SK-N-SH (cell line): ENCODE measurements around the gene RMDN2. TPM values are rescaled to one million over a fixed set of nuclear protein-coding genes. Genes with fewer than 3 reads are reported as not detected.

ENCODE experiments used
- CTCF ChIA-PET: fragments of 300-600, 350-600 bp; formaldehyde crosslinking; extraction: SDS; loops from one replicate; lab custom pipeline; 2021; lab: Yijun Ruan, JAX
- POLR2A ChIA-PET: fragments of 350-600 bp; sonication (Branson Sonifier 250); formaldehyde crosslinking; extraction: SDS; loops from one replicate; lab custom pipeline; 2020; ENCODE audit warnings: antibody characterized with exemption, inconsistent platforms; lab: Yijun Ruan, JAX
- DNase-seq: peaks from one replicate; pipeline ENCODE4 v3.0.0; 2012
- H2AFZ ChIP-seq: fragments of 200-600 bp; sonication (generic); 2 replicates; pipeline ENCODE4 v1.8.1; 2016; ENCODE audit warnings: antibody characterized with exemption, mild to moderate bottlenecking, low read depth
- H3F3A ChIP-seq: fragments of 200-600 bp; sonication (generic); replicated peaks from 2 replicates; pipeline ENCODE3; 2016; ENCODE audit warnings: antibody characterized with exemption, mild to moderate bottlenecking; ENCODE audit not compliant: insufficient read depth
- H3K27ac ChIP-seq, 2 experiments: fragments of 200-500 bp in 1 of 2; fragments of 200-600 bp in 1 of 2; sonication (Bioruptor generic) in 1 of 2; sonication (generic), shearing (Covaris generic) in 1 of 2; 2 replicates each; pipeline versions ENCODE4 v1.5.1 to v1.6.1; 2014 to 2016; ENCODE audit warnings: low read depth in 2 of 2, inconsistent platforms in 1 of 2, low read length in 1 of 2, mild to moderate bottlenecking in 1 of 2, mixed read lengths in 1 of 2
- H3K27me3 ChIP-seq: fragments of 200-600 bp; sonication (generic), shearing (Covaris generic); 2 replicates; pipeline ENCODE4 v1.6.1; 2016; ENCODE audit warnings: mixed run types; ENCODE audit not compliant: insufficient read depth
- H3K36me3 ChIP-seq, 2 experiments: fragments of 200-500 bp in 1 of 2; fragments of 200-600 bp in 1 of 2; sonication (Bioruptor generic) in 1 of 2; sonication (generic) in 1 of 2; replicated peaks in 1 of 2; 2 replicates each; pipeline versions ENCODE3 to v1.5.1; 2014 to 2016; ENCODE audit warnings: low read length in 1 of 2, mild to moderate bottlenecking in 1 of 2; ENCODE audit not compliant: insufficient read depth in 2 of 2, control insufficient read depth in 1 of 2
- H3K4me1 ChIP-seq, 2 experiments: fragments of 200-500 bp in 1 of 2; fragments of 200-600 bp in 1 of 2; sonication (Bioruptor generic) in 1 of 2; sonication (generic), shearing (Covaris generic) in 1 of 2; 2 replicates each; pipeline versions ENCODE4 v1.5.1 to v1.6.1; 2014 to 2016; ENCODE audit warnings: low read depth in 1 of 2, low read length in 1 of 2, mixed run types in 1 of 2; ENCODE audit not compliant: insufficient read depth in 2 of 2, control insufficient read depth in 1 of 2
- H3K4me2 ChIP-seq: fragments of 200-600 bp; sonication (generic), shearing (Covaris generic); 2 replicates; pipeline ENCODE4 v1.6.1; 2017; ENCODE audit warnings: mixed run types
- H3K4me3 ChIP-seq, 2 experiments: fragments of 200-500 bp in 1 of 2; fragments of 200-600 bp in 1 of 2; sonication (Bioruptor generic) in 1 of 2; sonication (generic), shearing (Covaris generic) in 1 of 2; 2 replicates each; pipeline versions ENCODE4 v1.5.1 to v1.8.1; 2014 to 2016; ENCODE audit warnings: low read depth in 2 of 2, inconsistent platforms in 1 of 2, low read length in 1 of 2, mild to moderate bottlenecking in 1 of 2, mixed read lengths in 1 of 2, moderate library complexity in 1 of 2
- H3K79me2 ChIP-seq: fragments of 200-600 bp; sonication (generic); 2 replicates; pipeline ENCODE4 v1.8.1; 2017; ENCODE audit warnings: mild to moderate bottlenecking; ENCODE audit not compliant: insufficient read depth
- H3K9ac ChIP-seq: fragments of 200-600 bp; sonication (generic); 2 replicates; pipeline ENCODE4 v1.6.1; 2017; ENCODE audit warnings: mixed run types
- H3K9me2 ChIP-seq: fragments of 200-600 bp; sonication (generic); 2 replicates; pipeline ENCODE4 v1.6.1; 2017; ENCODE audit warnings: mixed run types
- H3K9me3 ChIP-seq: fragments of 200-600 bp; sonication (generic); 2 replicates; pipeline ENCODE4 v1.6.1; 2017; ENCODE audit warnings: mixed run types, mild to moderate bottlenecking, moderate library complexity
- H4K20me1 ChIP-seq: fragments of 200-600 bp; sonication (generic); 2 replicates; pipeline ENCODE4 v1.6.1; 2017; ENCODE audit warnings: mild to moderate bottlenecking, mixed run types; ENCODE audit not compliant: insufficient read depth
- CHD2 ChIP-seq: fragments of 150-350 bp; IDR thresholded peaks from 2 replicates; pipeline ENCODE4 v1.6.1; 2018; ENCODE audit warnings: low read length; ENCODE audit not compliant: partially characterized antibody
- ELF1 ChIP-seq: IDR thresholded peaks from 2 replicates; pipeline ENCODE4 v1.4.0; 2012
- EP300 ChIP-seq, 2 experiments: IDR thresholded peaks; 2 replicates each; pipeline versions ENCODE4 v1.4.0 to v1.6.1; 2012; ENCODE audit warnings: borderline replicate concordance in 1 of 2, low read depth in 1 of 2, low read length in 1 of 2
- FOSL2 ChIP-seq: IDR thresholded peaks from 2 replicates; pipeline ENCODE4 v1.4.0; 2012; ENCODE audit warnings: low read depth, mild to moderate bottlenecking, moderate library complexity, borderline replicate concordance
- FOXM1 ChIP-seq: IDR thresholded peaks from 2 replicates; pipeline ENCODE4 v1.4.0; 2012; ENCODE audit warnings: low read depth, mild to moderate bottlenecking
- GABPA ChIP-seq: IDR thresholded peaks from 2 replicates; pipeline ENCODE4 v1.4.0; 2012; ENCODE audit warnings: low read depth, mild to moderate bottlenecking
- JUND ChIP-seq: IDR thresholded peaks from 2 replicates; pipeline ENCODE4 v1.4.0; 2012
- MXI1 ChIP-seq: IDR thresholded peaks from 2 replicates; pipeline ENCODE4 v1.6.1; 2012; ENCODE audit warnings: mild to moderate bottlenecking, low read depth, low read length, improper control_type of control experiment
- NFIC ChIP-seq: IDR thresholded peaks from 2 replicates; pipeline ENCODE4 v1.4.0; 2012; ENCODE audit warnings: borderline replicate concordance
- PBX3 ChIP-seq: IDR thresholded peaks from 2 replicates; pipeline ENCODE4; 2012
- POLR2AphosphoS5 ChIP-seq: IDR thresholded peaks from 2 replicates; pipeline ENCODE4 v1.6.1; 2012; ENCODE audit warnings: low read depth, low read length
- RFX5 ChIP-seq: IDR thresholded peaks from 2 replicates; pipeline ENCODE4 v1.6.1; 2012; ENCODE audit warnings: mild to moderate bottlenecking, improper control_type of control experiment, low read length
- SIN3A ChIP-seq: IDR thresholded peaks from 2 replicates; pipeline ENCODE4 v1.6.1; 2012; ENCODE audit warnings: low read depth, mild to moderate bottlenecking, low read length, moderate library complexity, borderline replicate concordance
- TCF12 ChIP-seq: IDR thresholded peaks from 2 replicates; pipeline ENCODE4 v1.4.0; 2012
- TEAD4 ChIP-seq: IDR thresholded peaks from 2 replicates; pipeline ENCODE4 v1.4.0; 2012; ENCODE audit warnings: mild to moderate bottlenecking, borderline replicate concordance; ENCODE audit not compliant: insufficient read depth
- YY1 ChIP-seq: IDR thresholded peaks from 2 replicates; pipeline ENCODE4 v1.4.0; 2012; ENCODE audit warnings: low read depth, mild to moderate bottlenecking
- ZBTB33 ChIP-seq: IDR thresholded peaks from 2 replicates; pipeline ENCODE4 v1.4.0; 2012; ENCODE audit warnings: low read depth, borderline replicate concordance
- WGBS: methylation state at CpG from one replicate; pipeline ENCODE4 v1.1.6; 2017; ENCODE audit warnings: low lambda C conversion rate; 5-methylcytosine and 5-hydroxymethylcytosine counted together
- polyA plus RNA-seq, 3 experiments: library from polyadenylated mRNA; depleted of rRNA; stranded (reverse); fragments of >200 nt; gene quantifications; 2 replicates each; pipeline ENCODE4 v1.2.3, GENCODE V29; 2012

Gene RMDN2
- polyA plus RNA-seq, 1 of the 3 experiments (the other 2 are of a cell fraction): 7.3 TPM

GRCh38 chr2:37911296-37911873 lies 13.7 kb upstream of the RMDN2 start (continued):
- TF ChIP-seq ZBTB33: no peak
- no peak for TF ChIP-seq YY1
- no peak for TF ChIP-seq PBX3
- no peak for TF ChIP-seq GABPA
- no peak for TF ChIP-seq CHD2
- no peak for TF ChIP-seq ELF1
- no peak for TF ChIP-seq SIN3A
- TF ChIP-seq TEAD4: no peak
- TF ChIP-seq JUND: no peak
- no peak for TF ChIP-seq MXI1

GRCh38 chr2:37912056-37912455 lies 13.0 kb upstream of the RMDN2 start:
- TF ChIP-seq SIN3A (no peak), GABPA (no peak; the same call in 1 of the 2 replicates), FOXM1 (0 out of 2 replicates have a peak, but pooled peaks have one; percentile 53), JUND (peak; percentile 66), FOSL2 (peak; percentile 72), EP300 (IDR thresholded peaks at IDR 0.05; ENCODE audit: borderline replicate concordance in 1 of 2, low read depth in 1 of 2, low read length in 1 of 2) (peak; percentile 52 to 66; a peak in 2 of 4 replicates), RFX5 (no peak), POLR2AphosphoS5 (peak; percentile 21; the same call in 1 of the 2 replicates), PBX3 (peak; percentile 77), TCF12 (peak; percentile 78), NFIC (peak; percentile 50; the same call in 1 of the 2 replicates)
- TF ChIP-seq, all 33 proteins: peak for 8

More at GRCh38 chr2:37912056-37912455, 13.0 kb upstream of the RMDN2 start:
- Histone ChIP-seq H3K4me1 (peaks cover 6% of the 10 kb centered on the region in 2 experiments; a peak in 2 of 4 replicates), H3F3A (peaks cover 17% of the 10 kb centered on the region), H3K27ac (peak overlapping the region; percentile 50 to 65; a peak in 3 of 4 replicates), H4K20me1 (no peaks in the 10 kb centered on the region), H3K9me2 (no peaks in the 10 kb centered on the region), H3K9ac (no peak overlapping the region), H3K4me3 (no peak overlapping the region), H3K36me3 (no peaks in the 10 kb centered on the region), H3K4me2 (no peak overlapping the region), H3K27me3 (no peaks in the 10 kb centered on the region), H3K79me2 (no peaks in the 10 kb centered on the region), H2AFZ (no peak overlapping the region), H3K9me3 (no peaks in the 10 kb centered on the region)
- no peak for DNase-seq
- ChIA-PET CTCF (interaction anchor here (1.0 kb wide), 1 partner anchor 10 kb away, joined by 3 read pairs; no protein-coding TSS in a partner anchor), POLR2A (no interaction called here)
- 24% methylated on average over 1 of the region's 1 CpG for WGBS
